ENCODE data around the gene SBK3.

DNA sequence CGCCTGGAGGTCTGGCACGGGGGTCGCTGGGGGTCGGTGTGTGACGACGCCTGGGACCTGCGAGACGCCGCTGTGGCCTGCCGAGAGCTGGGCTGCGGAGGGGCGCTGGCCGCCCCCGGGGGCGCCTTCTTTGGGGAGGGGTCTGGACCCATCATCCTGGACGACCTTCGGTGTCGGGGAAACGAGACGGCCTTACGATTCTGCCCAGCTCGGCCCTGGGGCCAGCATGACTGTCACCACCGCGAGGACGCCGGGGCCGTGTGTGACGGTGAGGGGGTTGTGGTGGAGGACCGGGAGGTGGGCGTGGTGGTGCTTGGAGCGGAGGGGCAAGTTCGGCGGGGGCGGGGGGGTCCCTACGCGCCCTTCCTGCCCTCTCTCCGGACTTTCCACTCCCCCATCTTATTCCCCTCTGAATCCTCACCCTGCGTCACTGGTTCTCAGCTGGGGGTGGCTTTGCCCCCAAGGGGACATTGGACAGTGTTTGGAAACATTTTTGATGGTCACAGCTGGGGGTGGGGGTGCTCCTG, 51.6 kb downstream of the SBK3 start:
- TF ChIP-seq GATA2 (IDR thresholded peaks at IDR 0.05; ENCODE audit: low read depth, low read length) (no peak), GATA3 (IDR thresholded peaks at IDR 0.05; ENCODE audit: low read depth, low read length) (no peak)
